Stimulated activated CD8-positive, alpha-beta memory T cell treated with anti-CD3 and anti-CD28 coated beads, Interleukin-7, amount 100 ng/mL, for 24 hours (primary cell): Measurements from ENCODE around the gene CGB2.

Source experiments
- DNase-seq: peaks from one replicate; pipeline ENCODE4 v3.0.0-alpha.2; 2020; ENCODE audit warnings: low read depth

CGB2 gene

GRCh38 chr19:49031642-49032301 is at the start of gene CGB2:
CGB2 (plus strand) TSS chr19:49031890; CDS start chr19:49032096, 206 bp downstream.
- DNase-seq: peak; percentile 40

GRCh38 chr19:48982280-48982679 is 49.4 kb upstream of the CGB2 start:
- no peak for DNase-seq

- no peak for DNase-seq
These were observed 46.0 kb upstream of the CGB2 start for GRCh38 chr19:48985711-48986110.

DNA sequence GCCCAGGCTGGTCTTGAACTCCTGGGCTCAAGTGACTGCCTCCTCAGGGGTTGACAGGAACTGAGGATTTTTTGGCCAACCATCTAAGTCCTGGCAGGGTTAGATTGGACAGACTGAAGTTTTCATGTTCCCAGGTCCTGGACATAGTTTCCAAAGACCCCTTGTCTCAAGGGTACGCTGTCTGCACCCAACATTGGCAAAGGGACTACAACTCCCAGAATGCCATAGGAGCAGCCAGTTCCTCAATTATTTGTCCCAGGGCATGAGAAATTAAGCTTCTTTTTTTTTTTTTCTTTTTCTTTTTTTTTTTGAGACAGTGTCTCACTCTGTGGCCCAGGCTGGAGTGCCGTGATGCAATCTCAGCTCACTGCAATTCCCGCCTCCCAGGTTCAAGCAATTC is 45.5 kb upstream of the CGB2 start:
- DNase-seq: no peak

DNA sequence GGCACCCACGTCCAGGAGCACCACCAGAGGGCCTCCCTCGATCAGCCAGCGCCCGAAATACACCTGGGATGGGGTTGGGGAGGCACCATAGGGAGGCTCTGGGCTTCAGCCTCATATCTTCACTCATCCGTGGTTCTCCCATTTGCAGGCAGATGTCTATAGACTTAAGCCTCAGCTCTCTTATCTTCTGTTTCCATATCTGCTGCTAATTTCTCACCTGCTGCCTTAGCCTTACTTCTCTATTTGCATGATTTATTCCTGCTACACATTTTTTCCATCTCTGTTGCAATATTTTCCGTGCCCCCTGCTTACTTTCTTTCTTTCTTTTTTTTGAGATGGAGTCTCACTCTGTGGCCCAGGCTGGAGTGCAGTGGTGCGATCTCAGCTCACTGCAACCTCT is 44.4 kb upstream of the CGB2 start:
- DNase-seq: no peak

DNA sequence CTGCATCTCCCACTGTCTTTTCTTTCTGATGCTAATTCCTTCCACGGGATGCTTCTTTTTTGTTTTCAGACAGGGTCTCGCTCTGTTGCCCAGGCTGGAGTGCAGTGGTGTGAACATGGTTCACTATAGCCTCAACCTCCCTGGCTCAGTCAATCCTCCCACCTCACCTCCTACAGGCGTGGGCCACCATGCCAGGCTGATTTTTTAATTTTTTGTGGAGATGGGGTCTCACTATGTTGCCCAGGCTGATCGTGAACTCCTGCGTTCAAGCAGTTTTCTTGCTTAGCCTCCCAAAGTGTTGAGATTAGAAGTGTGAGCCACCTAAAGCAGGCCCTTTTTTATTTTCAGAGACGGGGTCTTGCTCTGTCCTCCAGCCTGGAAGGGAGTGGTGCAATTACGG is 43.4 kb upstream of the CGB2 start:
- DNase-seq: no peak

DNA sequence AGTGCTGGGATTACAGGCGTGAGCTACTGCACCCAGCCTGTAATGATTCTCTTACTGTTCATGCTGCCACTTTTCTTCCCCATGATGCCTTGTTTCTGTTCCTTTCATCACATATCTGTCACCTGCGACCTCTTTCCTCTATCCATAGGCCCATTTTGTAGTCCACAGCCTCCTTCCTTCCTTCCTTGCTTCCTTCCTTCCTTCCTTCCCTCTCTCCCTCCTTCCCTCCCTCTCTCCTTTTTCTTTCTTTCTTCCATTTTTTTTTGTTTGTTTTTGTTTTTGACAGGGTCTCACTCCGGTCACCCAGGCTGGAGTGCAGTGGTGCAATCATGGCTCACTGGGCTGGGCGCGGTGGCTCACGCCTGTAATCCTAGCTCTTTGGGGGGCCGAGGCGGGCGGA is 42.8 kb upstream of the CGB2 start:
- no peak for DNase-seq

DNA sequence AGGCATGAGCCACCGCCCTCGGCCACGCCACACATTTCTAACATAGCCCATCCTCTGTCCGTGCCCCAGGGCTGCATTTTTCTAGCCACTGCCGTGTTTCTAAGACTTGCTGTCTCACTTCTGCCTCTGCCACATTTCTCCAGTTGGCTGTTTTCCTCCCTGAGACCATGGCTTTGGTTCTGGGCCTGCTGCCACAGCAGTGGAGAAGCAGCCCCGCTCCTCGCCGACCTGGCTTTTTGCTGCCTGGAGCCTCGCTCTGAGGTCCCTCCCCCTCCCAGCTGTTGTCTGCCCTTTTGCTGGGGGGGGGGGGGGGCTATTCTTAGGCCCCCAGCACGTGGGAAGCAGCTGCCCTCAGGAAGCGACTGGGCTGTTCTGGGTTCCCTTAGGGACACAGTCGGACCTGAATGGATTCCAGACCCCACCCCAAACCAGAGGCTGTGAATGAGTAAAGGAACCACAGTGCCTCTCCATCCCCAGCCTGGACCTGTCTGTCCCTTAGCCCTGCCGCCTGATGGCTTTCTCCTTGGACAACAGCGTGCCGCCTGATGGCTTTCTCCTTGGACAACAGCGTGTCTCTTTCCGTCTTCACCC is 41.9 kb upstream of the CGB2 start:
- DNase-seq: no peak

- DNase-seq: no peak
These were observed 41.3 kb upstream of the CGB2 start for GRCh38 chr19:48990400-48990799.

- DNase-seq: no peak
These were observed 40.6 kb upstream of the CGB2 start for GRCh38 chr19:48991011-48991609.

DNA sequence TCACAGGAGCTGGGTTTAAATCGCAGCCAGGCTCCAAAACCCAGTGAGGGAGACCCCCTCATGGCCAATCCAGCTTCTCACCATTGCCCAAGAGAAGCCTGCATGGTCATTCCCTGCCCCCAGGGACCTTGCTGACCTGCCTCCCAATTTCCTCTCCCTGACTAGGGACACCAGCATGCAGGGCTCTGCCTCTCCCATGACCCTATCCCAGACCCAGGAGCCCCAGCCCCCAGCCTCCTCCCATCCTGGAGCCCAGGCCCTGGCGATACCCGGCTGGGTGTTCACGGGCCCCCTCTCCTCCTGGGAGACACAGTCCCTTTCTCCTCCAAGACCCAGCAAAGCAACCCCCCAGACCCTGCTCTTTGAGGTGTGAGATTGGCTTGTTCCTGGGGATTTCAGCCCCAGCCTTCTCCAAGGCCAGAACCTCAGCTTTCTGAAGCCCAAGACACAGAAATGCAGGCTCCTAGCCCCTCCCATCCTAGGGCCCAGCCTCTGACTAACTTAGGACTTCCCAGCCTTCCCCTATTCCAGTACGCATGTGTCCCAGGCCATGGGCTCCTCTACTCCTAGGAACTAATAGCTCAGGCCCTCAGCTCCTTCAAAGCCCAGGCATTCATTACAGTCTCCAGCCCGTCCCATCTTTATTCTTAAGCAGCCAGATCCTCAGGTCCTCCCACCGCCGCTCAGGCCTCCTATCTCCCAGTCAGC is 39.7 kb upstream of the CGB2 start:
- DNase-seq: no peak

DNA sequence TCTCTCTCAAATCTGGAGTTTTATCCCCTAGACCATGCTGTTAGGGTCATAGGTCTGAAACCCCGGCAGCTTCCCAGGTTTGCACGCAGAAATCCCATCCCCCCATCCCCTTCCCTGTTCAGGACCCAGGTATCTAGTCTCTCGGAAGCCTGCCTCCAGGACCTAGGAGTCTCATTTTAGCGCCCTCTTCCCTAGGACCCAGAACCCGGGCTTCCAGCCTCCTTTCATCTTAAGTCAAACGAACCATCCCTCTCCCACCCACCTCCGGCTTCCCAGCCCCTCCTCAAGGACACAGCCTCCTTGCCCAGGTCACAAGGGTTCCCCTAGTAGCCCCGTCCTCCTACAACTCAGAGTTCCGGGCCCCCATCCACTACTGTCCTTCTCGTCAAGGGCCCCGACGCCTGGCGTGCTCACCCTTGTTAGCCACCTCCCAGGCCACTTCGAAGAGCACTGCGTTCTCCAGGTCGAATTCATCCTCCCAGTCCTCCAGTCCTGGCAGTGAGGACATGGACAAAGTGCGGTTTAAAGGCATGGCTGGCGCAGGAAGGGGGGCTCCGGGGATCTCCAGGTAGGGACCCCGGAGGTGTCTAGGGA is 39.0 kb upstream of the CGB2 start:
- no peak for DNase-seq

DNA sequence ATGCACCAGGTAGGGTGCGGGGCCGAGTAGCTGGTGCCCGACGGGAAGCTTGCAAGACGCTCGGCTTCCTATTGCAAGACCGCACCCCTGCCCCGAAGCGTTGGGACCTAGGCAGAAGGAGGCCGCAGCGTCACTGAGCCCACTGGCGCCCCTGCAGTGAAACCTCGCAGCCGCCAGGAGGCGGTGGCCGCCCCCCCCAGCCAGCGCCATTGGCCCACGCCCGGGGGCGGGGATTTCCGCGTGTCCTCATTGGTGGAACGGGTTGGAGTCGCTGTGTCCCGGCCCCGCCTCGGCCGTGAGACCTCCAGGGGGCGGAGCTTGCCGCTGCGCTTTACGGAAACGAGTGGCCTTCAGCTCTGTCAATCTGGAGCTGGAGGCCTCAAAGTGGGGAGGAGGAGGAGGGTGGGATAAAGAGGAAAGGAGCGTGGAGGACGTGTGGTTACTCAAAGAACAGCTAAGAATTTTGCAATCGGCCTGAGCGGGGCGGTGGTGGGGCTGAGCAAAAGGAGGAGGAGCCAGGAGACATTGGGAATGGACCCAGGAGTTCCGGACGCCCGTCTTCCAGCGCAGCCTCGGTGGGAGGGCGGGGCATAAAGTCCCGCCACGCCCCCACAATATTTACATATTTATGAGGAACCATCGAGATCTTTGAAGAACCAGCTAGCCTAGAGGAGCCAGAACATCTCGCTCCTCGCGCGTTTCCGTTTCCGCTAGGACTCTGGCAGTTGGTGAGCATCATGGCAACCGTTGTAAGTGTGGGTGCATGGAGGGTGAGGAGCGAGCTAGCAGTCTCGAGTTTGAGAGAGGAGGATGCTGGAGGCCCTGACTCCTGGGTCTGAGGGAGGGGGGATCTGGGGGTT is 38.3 kb upstream of the CGB2 start, which contains the start of the genes GYS1 and RUVBL2:
Gene GYS1 (minus strand): TSS at position 135 of the 860 bp plus-strand sequence. CDS start 197 bp downstream, outside the sequence.
Gene RUVBL2 (plus strand): TSS at position 713 of the 860 bp plus-strand sequence. CDS start 25 bp downstream, at position 738.
- DNase-seq: peak; percentile 98

DNA sequence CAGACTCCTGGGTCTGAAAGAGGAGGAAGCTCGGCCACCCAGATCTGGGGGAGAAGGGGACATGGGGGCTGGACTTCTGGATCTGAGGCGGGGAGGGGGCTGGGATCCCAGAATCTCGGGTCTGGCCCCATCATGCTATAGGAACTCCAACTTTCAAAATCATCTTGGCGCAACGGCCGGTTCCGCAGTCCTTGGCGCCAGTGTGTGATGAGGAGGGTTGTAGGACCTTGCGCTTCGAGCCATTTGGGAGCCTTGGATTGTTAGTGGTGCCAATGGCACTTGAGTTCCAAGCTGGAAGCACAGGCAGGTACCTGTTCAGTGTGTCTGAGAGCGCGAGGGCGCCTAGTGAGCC is 37.7 kb upstream of the CGB2 start:
- DNase-seq: no peak

GRCh38 chr19:48997972-48998371 is 33.7 kb upstream of the CGB2 start:
- peak; percentile 31 for DNase-seq

GRCh38 chr19:48999481-49000325 is 32.0 kb upstream of the CGB2 start:
- DNase-seq: peak; percentile 36

GRCh38 chr19:49004133-49004532 is 27.6 kb upstream of the CGB2 start:
- DNase-seq: no peak

DNA sequence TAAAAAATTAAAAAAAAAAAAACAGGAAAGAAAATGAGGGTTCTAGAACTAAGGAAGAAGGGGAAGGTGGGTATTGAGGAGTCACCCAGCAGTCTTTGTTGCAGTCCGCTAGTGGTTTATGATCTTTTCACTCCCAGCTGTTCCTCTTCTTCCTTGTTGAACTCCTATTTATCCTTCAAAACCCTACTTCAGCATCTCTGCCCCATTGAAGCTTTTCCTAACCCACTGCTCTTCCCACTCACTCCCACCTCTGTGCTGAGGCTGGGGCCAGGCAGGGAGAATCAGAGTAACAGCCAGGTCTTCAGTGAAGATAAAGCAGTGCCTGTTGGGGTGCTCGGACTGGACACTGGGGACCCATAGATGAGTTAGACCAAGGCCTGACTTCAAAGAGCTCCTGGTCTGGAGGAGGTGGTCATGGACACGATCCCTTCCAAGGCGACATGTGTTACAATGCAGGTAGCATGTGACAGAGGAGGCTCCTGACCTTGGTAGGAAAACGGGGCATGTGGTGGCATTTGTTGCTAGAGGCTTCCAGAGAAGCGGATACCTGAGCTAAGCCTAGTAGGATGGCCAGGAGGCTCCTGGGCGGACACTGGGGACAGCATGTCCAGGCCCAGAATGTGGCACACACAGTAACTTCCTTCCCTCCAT is 26.6 kb upstream of the CGB2 start:
- DNase-seq: no peak

GRCh38 chr19:49006905-49007304 is 24.8 kb upstream of the CGB2 start:
- DNase-seq: no peak

GRCh38 chr19:49009828-49010227 is 21.9 kb upstream of the CGB2 start:
- no peak for DNase-seq
